ENCODE data around the gene DIS3L2.

DNA sequence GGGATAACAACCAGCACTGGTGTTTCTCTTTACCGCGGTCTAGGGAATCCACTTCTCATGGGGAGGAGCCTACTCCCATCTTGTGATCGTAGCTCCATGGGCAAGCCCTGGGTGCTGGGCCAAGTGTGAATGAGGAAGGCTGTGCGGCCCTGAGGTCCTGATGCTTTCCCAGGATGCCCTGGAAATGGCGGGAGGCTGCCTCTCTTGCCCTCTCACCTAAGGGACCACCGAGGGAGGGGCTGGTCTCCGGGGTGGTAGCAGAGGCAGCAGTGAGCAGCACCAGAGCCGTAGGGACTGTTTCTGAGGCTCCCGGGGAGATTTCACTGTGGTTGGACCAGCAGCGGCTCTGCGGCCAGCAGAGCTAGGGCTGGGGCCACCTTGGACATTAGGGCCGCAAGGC is 19.8 kb upstream of the DIS3L2 start:
- TF ChIP-seq SIN3A (IDR thresholded peaks at IDR 0.05; ENCODE audit: borderline replicate concordance, insufficient read depth, low read length) (no peak), POLR2AphosphoS5 (IDR thresholded peaks at IDR 0.05; ENCODE audit: low read depth, low read length) (no peak)

Measured in PFSK-1 (cell line).